ENCODE results near the gene AKIRIN1. TPM values are rescaled to one million over a fixed set of nuclear protein-coding genes. Genes with fewer than 3 reads are reported as not detected.
A peak's percentile ranks its signal among the peaks of the same experiment; 100 is the strongest.
"Not testable (repeated sequence)": the region's sequence is repeated elsewhere in the genome, so short reads cannot be mapped to it uniquely, and the experiment has no call there.

AKIRIN1 gene, protein sequence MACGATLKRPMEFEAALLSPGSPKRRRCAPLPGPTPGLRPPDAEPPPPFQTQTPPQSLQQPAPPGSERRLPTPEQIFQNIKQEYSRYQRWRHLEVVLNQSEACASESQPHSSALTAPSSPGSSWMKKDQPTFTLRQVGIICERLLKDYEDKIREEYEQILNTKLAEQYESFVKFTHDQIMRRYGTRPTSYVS
- total RNA-seq (2014; rRNA removed; shearing (Covaris generic)) = 88.1 and 93.9 TPM in 2 replicates
- 103 and 128 TPM in 2 replicates for polyA plus RNA-seq (2015; cell fraction: cytosol; rRNA removed)
- polyA plus RNA-seq (2015; cell fraction: nucleus; rRNA removed) = 41.3 and 43.5 TPM in 2 replicates

DNA sequence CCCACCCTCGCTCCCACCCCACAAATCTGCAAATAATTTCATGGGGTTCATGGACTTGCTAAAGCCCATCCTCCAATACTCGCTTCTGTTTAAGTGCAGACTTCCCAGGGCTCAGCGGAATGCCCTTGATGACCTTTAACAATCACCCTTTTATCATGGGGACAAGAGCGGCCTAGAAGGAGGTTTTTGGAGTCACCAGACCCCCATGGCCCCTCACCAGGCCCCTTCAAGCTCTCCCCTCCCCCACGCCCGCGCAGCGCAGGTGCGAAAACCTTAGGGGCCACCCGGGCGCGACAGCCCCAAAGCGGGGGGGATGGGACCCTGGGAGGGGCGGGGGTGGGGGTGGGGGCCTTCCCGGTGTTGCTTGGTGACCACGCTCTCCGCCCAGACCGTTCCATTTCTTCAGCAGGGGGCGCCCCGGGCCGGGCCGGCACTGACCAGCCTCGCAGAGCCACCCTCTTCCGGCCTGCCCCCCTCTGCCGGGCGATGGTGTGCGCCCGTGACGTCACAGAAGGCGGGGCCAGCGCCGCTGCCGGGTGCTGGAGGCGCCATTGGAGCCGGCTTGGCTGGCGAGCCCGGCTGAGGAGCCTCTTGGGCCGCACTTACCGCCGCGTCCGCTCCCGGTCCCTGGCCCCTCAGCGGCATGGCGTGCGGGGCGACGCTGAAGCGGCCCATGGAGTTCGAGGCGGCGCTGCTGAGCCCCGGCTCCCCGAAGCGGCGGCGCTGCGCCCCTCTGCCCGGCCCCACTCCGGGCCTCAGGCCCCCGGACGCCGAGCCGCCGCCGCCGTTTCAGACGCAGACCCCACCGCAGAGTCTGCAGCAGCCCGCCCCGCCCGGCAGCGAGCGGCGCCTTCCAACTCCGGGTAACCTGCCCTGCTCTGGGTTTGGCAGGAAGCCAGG is at the start of gene AKIRIN1:
Gene AKIRIN1, plus strand, starts transcription at position 539 of the 900 bp plus-strand sequence. Its CDS starts 105 bp downstream, at position 644.
- in situ Hi-C loops (cut with HindIII; ENCODE audit: low pct_unique_long_range_greater_than_20kb, low sequenced_read_pairs) = no loop called here
- peak; percentile 92 for DNase-seq (ENCODE audit: low read depth, low spot score)

DNA sequence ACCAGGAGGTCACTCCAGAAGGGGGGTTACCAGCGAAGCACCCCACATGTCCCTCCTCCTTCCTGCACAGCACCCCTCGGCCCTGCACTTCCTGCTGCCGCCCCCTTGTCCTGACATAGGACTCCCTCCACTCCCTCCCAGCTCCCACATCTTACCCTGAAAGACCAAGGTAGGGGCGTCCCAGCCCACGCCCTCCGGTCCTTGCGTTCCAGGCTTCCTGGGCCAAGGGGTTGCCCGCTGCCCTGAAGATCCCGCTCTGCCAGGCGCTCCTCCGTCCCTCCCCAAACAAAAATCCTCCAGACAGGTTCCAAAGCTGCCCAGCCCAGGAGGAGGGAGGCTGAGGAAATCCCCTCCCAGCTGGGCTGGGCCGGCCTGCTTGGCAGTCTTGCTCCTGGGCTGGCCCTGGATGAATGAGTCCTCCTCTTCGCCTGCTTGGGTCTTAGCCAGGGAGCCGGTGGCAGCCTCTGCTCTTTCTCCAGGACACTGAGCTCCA is 49.5 kb upstream of the AKIRIN1 start, which contains the start of gene RHBDL2:
Gene RHBDL2, minus strand, starts transcription at position 304 of the 493 bp plus-strand sequence. CDS start 22,618 bp downstream, outside the sequence.
- in situ Hi-C loops (cut with HindIII; ENCODE audit: low pct_unique_long_range_greater_than_20kb, low sequenced_read_pairs) = no loop called here
- no peak for DNase-seq (ENCODE audit: low read depth, low spot score)

DNA sequence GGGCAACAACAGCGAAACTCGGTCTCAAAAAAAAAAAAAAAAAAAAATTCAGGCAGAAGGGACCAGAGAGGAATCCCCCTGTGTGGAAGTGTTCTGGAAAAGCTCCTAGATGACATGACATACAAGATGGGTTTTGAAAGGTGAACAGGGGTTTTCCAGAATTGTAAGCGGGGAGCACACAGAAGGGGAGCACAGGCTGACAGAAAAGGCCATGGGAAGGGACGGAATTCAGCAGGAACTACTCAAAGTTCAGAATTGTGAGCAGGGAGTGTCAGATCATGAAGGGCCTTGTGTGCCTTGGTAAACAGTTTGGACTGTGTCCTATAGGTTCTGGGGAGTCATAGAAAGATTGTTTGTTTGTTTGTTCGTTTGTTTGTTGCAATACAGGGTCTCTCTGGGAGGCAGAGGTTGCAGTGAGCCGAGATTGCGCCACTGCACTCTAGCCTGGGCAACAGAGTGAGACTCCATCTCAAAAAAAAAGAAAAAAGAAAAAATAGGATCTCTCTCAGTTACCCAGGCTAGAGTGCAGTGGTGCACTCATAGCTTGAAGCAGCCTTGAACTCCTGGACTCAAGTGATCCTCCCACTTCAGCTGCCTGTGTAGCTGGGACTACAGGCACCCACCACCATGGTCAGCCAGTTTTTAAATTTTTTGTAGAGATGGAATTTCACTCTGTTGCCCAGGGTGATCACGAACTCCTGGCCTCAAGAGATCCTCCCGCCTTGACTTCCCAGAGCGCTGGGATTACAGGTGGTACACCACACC is 48.2 kb upstream of the AKIRIN1 start:
- in situ Hi-C loops (cut with HindIII; ENCODE audit: low pct_unique_long_range_greater_than_20kb, low sequenced_read_pairs) = no loop called here
- no peak for DNase-seq (ENCODE audit: low read depth, low spot score)

DNA sequence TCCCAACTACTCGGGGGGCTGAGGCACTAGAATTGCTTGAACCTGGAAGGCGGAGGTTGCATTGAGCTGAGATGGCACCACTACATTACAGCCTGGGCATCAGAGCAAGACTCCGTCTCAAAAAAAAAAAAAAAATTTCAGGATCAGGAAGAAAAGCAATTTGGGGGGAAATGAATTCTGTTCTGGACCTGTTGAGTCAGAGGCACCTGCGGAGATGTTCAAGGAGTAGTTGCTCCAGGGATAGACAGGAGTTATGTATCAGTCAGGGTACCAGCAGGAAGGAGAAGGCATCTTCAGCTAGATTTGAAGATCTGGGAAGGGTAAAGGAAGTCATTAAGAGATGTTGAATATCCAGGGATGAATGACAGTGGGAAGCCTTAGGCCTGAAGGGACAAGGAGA is 46.5 kb upstream of the AKIRIN1 start:
- in situ Hi-C loops (cut with HindIII; ENCODE audit: low pct_unique_long_range_greater_than_20kb, low sequenced_read_pairs) = no loop called here
- no peak for DNase-seq (ENCODE audit: low read depth, low spot score)

DNA sequence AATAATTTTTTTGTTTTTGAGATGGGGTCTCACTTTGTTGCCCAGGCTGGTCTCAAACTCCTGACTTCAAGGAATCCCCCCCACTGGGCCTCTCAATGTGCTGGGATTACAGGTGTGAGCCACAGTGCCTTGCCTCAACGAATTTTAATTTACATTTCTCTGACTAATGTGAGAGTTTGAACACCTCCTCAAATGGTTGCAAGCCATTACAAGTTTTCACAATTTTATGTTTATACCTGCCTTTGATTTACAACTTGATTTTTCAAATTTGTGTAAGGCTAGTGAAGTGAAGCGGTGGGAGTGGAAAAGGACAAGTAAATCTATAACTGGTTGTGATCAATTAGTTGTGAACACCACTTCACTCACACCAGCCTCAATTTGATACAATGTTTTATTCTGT is 40.5 kb upstream of the AKIRIN1 start:
- no peak for DNase-seq (ENCODE audit: low read depth, low spot score)
- in situ Hi-C loops (cut with HindIII; ENCODE audit: low pct_unique_long_range_greater_than_20kb, low sequenced_read_pairs) = no loop called here

DNA sequence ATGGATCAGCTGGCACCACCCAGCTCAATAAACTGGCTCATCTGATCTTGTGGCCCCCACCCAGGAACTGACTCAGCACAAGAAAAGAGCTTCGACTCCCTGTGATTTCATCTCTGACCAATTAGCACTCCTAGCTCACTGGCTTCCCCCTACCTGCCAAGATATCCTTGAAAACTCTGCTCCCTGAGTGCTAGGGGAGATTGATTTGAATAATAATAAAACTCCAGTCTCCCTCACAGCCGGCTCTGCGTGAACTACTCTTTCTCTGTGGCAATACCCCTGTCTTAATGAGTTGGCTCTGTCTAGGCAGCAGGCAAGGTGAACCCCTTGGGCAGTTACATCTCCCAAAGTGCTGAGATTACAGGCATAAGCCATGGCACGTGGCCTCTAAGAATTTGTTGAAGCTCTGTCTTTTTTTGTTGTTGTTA is 37.6 kb upstream of the AKIRIN1 start:
- in situ Hi-C loops (cut with HindIII; ENCODE audit: low pct_unique_long_range_greater_than_20kb, low sequenced_read_pairs) = no loop called here
- no peak for DNase-seq (ENCODE audit: low read depth, low spot score)

DNA sequence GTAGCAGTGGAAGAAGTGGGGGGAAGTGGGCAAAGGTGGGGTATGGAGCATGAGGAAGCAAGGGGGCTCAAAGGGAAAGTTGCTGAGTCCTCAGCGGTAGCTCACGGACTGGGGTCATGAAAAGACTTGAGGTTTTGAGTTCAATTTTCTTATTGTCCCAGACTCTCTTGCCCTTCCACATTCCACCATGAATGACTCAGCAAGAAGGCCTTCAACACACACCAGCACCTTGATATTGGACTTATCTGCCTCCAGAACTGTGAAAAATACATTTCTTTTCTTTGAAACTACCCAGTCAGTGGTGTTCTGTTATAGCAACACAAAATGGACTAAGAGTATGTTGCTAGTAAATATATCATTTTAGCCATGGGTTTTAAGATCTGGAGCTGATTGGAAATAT is 32.1 kb upstream of the AKIRIN1 start:
- in situ Hi-C loops (cut with HindIII; ENCODE audit: low pct_unique_long_range_greater_than_20kb, low sequenced_read_pairs) = no loop called here

DNA sequence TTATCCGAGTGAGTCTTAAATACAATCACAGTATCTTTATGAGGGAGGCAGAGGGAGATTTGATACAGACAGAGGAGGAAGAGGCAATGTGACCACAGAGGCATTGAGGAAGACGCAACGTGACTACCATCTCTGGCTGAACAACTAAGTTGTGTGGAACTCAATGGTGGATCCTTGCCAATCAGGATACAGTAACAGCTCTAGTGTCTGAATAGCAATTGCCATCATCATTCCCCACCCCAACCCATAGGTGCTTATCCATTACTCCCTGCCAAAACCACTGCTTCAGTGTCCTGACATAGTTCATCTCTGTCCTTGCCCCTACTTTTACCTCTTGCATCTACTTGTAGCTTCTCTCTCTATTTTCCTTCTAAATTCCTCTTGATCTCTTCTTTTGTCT is 29.0 kb upstream of the AKIRIN1 start:
- DNase-seq (ENCODE audit: low read depth, low spot score) = peak; percentile 18
- in situ Hi-C loops (cut with HindIII; ENCODE audit: low pct_unique_long_range_greater_than_20kb, low sequenced_read_pairs) = no loop called here

More for the DNA sequence above, 32.1 kb upstream of the AKIRIN1 start:
- no peak for DNase-seq (ENCODE audit: low read depth, low spot score)

DNA sequence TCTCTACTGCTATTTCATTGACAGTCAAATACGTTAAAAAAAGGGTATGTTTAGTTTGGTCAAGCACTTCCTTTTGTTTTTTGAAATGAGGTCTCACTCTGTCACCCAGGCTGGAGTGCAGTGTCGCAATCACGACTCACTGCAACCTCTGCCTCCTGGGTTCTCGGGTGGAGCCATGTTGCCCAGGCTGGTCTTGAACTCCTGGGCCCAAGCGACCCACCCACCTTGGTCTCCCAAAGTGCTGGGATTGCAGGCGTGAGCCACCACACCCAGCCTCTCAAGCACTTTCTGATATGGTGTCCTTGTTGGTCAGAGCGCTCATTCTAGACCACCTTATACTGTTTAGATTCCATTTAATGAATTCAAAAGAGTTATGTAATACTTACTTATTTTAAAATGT is 28.5 kb upstream of the AKIRIN1 start:
- DNase-seq (ENCODE audit: low read depth, low spot score) = no peak
- in situ Hi-C loops (cut with HindIII; ENCODE audit: low pct_unique_long_range_greater_than_20kb, low sequenced_read_pairs) = no loop called here

DNA sequence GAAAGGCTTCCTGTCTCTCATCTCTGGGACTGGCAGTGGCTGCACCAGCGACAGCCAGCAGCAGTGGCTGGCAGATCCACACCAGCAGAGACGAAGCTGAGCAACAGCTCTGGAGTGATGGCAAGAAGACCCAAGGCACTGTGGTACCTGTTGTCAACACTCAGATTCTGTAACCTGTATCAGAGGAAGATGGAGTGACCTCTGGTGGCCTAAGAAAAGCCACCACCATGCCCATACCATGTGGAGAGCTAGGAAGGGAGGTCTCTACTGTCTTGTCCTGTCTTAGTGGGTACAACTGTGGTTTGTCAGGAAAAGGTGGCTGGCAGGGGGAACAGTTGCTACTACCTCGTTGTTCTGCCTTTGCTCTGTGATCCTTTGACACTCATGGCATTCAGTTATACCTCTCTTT is 26.9 kb upstream of the AKIRIN1 start:
- in situ Hi-C loops (cut with HindIII; ENCODE audit: low pct_unique_long_range_greater_than_20kb, low sequenced_read_pairs) = no loop called here
- peak; percentile 21 for DNase-seq (ENCODE audit: low read depth, low spot score)

DNA sequence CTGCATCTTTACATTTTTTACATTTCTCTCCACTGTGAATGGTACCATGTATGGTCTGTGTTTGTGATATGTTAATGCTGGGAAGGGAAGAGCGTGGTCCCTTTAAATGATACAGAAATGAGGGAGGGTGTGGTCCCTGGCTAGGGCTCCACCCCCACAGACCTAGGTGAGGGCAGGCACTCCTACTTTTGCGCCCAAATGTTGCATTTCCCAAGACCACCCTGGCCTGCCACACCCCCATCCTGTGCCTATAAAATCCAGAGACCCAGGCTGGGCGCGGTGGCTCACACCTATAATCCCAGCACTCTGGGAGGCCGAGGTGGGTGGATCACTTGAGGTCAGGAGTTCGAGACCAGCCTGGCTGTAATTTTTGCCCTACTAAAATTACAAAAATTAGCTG is 17.9 kb upstream of the AKIRIN1 start:
- DNase-seq (ENCODE audit: low read depth, low spot score); in situ Hi-C loops (cut with HindIII; ENCODE audit: low pct_unique_long_range_greater_than_20kb, low sequenced_read_pairs): not testable (repeated sequence)

DNA sequence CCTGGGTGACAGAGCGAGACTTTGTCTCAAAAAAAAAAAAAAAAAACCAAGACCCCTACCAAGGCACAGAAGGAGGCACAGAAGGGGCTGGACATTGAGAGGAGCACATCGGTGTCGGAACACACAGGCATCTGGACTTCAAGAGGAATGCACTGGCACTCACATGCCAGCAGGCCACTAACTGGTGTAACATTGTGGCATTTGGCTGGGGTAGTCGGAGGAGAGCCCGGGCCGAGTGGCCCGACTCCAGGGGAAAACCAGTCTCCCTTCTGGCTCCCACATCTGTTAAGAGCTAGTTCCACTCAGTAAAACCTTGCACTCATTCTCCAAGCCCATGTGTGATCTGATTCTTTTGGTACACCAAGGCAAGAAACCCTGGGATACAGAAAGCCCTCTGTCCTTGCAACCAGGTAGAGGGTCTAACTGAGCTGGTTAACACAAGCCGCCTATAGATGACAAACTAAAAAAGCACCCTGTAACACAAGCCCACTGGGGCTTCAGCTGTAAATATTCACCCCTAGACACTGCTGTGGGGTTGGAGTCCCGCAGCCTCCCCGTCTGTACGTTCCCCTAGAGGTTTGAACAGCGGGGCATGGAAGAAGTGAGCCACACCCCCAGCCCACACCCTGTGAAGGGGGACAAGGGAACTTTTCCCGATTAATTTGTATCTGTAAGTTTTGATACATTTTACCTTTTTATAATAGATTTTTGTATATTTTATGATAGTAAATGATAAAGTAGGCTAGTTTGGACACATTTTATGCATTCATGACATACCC is 17.2 kb upstream of the AKIRIN1 start:
- in situ Hi-C loops (cut with HindIII; ENCODE audit: low pct_unique_long_range_greater_than_20kb, low sequenced_read_pairs) = no loop called here
- no peak for DNase-seq (ENCODE audit: low read depth, low spot score)

DNA sequence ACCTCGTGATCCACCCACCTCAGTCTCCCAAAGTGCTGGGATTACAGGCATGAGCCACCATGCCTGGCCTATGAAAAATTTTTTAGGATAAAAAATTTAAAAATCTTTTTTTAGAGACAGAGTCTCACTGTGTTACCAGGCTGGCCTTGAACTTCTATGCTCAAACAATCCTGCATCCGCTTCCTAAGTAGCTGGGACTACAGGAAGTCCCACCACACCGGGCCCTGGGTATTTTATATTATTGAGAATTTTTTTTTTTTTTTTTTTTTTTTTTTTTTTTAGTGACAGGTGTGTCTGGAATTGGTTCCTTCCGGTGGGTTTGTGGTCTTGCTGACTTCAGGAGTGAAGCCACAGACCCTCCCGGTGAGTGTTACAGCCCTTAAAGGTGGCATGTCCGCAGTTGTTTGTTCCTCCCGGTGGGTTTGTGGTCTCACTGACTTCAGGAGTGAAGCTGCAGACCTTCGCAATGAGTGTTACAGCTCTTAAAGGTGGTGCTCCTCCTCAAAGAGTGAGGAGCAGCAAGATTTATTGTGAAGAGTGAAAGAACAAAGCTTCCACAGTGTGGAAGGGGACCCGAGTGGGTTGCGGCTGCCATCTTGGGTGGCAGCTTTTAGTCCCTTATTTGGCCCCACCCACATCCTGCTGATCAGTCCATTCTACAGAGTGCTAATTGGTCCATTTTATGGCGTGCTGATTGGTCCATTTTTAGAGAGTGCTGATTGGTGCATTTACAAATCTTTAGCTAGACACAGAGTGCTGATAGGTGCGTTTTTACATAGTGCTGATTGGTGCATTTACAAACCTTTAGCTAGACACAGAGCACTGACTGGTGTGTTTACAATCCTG is 13.5 kb upstream of the AKIRIN1 start:
- DNase-seq (ENCODE audit: low read depth, low spot score); in situ Hi-C loops (cut with HindIII; ENCODE audit: low pct_unique_long_range_greater_than_20kb, low sequenced_read_pairs): not testable (repeated sequence)

DNA sequence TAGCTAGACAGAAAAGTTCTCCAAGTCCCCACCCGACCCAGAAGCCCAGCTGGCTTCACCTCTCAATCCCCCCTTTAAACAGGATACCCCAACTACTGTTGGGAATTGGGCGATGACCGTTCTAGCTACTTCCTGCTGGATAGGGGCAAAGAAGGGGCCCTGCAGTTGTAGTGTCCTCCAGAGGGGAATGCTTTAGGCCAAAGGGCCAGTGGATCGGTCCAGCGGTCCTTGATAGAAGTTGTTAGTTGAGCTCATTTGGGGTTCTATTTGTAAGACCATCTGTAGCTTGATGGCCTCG is 12.9 kb upstream of the AKIRIN1 start:
- in situ Hi-C loops (cut with HindIII; ENCODE audit: low pct_unique_long_range_greater_than_20kb, low sequenced_read_pairs) = not testable (repeated sequence)

DNA sequence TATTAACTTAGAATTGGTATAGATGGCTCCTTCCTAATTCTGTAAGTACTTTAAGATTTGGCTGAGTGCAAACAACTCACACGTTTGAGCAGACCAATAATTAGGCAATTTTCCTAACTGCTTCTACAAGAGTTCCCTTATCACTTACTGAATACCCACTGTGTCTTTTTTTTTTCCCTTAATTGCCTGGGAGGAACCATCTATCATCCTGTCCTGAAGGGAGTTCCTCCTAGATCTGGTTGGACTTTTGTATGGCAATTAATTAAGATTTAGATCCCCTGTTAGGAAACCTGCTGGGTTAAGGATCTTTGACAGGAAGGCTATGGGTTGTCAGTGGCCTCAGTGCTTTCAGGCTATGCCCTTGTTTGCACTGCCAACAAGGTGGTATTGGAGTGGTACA is 11.7 kb upstream of the AKIRIN1 start:
- DNase-seq (ENCODE audit: low read depth, low spot score); in situ Hi-C loops (cut with HindIII; ENCODE audit: low pct_unique_long_range_greater_than_20kb, low sequenced_read_pairs): not testable (repeated sequence)

More for the DNA sequence above, 12.9 kb upstream of the AKIRIN1 start:
- DNase-seq (ENCODE audit: low read depth, low spot score) = not testable (repeated sequence)

DNA sequence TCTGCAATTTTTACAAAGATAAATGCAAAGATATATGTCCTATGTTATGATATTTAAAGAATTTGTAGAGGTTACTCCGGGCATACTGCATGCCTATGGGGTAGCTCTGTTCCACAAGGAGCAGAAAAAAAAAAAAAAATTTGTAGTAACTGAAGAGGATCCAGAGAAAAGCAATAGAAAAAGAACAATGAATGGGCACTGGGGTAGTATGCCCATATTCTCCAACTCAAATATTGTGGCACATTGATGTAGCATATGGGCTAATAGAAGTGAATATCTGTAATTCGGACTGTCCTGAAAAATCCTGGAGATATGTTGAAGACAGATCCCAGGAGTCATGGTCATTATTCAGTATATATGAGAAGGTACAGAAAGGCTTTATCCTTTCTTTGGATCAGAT is 1.1 kb upstream of the AKIRIN1 start:
- no peak for DNase-seq (ENCODE audit: low read depth, low spot score)
- in situ Hi-C loops (cut with HindIII; ENCODE audit: low pct_unique_long_range_greater_than_20kb, low sequenced_read_pairs) = no loop called here

Measured in SK-MEL-5 (cell line).